ENCODE measurements around the gene TTC12.

- TF ChIP-seq, protein P1, sequence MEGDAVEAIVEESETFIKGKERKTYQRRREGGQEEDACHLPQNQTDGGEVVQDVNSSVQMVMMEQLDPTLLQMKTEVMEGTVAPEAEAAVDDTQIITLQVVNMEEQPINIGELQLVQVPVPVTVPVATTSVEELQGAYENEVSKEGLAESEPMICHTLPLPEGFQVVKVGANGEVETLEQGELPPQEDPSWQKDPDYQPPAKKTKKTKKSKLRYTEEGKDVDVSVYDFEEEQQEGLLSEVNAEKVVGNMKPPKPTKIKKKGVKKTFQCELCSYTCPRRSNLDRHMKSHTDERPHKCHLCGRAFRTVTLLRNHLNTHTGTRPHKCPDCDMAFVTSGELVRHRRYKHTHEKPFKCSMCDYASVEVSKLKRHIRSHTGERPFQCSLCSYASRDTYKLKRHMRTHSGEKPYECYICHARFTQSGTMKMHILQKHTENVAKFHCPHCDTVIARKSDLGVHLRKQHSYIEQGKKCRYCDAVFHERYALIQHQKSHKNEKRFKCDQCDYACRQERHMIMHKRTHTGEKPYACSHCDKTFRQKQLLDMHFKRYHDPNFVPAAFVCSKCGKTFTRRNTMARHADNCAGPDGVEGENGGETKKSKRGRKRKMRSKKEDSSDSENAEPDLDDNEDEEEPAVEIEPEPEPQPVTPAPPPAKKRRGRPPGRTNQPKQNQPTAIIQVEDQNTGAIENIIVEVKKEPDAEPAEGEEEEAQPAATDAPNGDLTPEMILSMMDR (IDR thresholded peaks at IDR 0.05; ENCODE audit: low read depth, low read length): no peak
- TF ChIP-seq POLR2A (IDR thresholded peaks at IDR 0.05; ENCODE audit: extremely low read depth, insufficient read length): no peak
Observed at GRCh38 chr11:113396690-113397089, 82.3 kb downstream of the TTC12 start.
